Mucosa of stomach (tissue), 1 donor: ENCODE data around the gene NEK3.
"Not testable (repeated sequence)": the region's sequence is repeated elsewhere in the genome, so short reads cannot be mapped to it uniquely, and the experiment has no call there.

ENCODE experiments used
- H3K27me3 ChIP-seq: one replicate; pipeline ENCODE4 v1.7.0; 2013; ENCODE audit warnings: mild to moderate bottlenecking, low read length; ENCODE audit not compliant: control insufficient read depth, insufficient read depth
- H3K36me3 ChIP-seq: one replicate; pipeline ENCODE4 v1.7.0; 2013; ENCODE audit warnings: low read length; ENCODE audit not compliant: control insufficient read depth, insufficient read depth
- H3K4me1 ChIP-seq: one replicate; pipeline ENCODE4 v1.7.0; 2013; ENCODE audit warnings: mild to moderate bottlenecking, low read length; ENCODE audit not compliant: control insufficient read depth, insufficient read depth
- H3K4me3 ChIP-seq: one replicate; pipeline ENCODE4 v1.7.0; 2013; ENCODE audit warnings: low read length
- H3K9ac ChIP-seq: one replicate; pipeline ENCODE4 v1.7.0; 2013; ENCODE audit warnings: mild to moderate bottlenecking, low read length, moderate library complexity
- H3K9me3 ChIP-seq: one replicate; pipeline ENCODE4 v1.7.0; 2013; ENCODE audit warnings: mild to moderate bottlenecking, low read length, moderate library complexity; ENCODE audit not compliant: control insufficient read depth
- donor health status: Pancreatic carcinoma.

Gene NEK3

DNA sequence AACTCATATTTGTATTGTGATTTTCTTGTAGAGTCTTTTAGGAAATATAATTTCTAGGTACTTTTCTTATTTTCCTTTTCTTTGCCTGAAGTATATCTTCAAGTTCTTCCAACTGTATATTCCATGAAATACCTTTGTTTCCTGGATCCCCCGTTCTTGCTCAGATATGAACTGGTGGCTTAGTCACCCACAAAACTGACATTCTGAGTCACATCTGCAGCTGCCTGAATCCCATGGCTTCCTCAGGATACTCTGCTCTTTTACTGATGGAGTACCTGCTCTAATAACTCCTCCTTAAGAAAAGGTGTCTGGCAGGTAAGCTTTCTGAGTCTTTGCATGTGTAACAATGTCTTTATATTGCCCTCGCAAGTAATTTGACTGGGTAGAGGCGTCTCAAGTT is 4.5 kb upstream of the NEK3 start:
- not testable (repeated sequence) for H3K27me3 ChIP-seq, H3K4me1 ChIP-seq, H3K9ac ChIP-seq, H3K36me3 ChIP-seq, H3K9me3 ChIP-seq, H3K4me3 ChIP-seq

DNA sequence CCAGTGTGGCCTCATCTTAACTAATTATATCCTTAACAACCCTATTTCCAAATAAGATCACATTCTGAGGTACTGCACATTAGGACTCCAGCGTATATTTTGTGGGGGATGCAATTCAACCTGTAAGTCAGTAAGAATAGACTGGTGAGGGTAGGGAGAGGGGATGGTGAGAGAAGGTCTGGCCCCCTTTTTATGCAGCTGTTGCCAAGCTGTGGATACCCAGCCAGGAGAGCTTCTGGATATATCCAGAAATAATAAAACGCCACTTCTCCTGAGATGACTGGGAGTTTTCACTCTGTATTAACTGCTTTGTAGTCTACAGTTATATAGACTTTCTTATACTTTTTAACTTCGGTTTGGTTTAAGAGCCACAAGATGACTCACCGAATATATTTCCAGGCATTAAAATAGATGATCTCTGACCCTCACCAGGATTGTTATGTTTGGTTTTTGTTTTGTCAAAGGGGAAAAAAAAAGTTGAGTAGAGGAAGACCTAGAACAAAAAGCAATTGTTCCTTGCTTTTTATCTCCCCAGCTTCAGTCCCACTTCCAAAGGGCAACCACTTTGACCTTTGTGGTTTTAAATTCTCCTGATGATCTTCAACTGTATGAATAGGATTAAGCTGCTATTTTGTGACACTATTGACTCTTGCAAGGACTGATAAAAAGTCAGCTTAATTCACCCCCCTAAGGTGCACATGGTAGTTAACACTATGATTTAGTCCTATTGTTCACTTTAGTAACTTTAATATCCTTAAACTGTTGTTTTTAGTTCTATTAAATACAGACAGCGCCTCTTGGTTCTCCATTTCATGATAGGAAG is 3.1 kb upstream of the NEK3 start:
- H3K4me1 ChIP-seq: no peaks in the 10 kb centered on the region
- H3K9me3 ChIP-seq: no peaks in the 10 kb centered on the region
- H3K4me3 ChIP-seq: no peak overlapping the region
- no peaks in the 10 kb centered on the region for H3K27me3 ChIP-seq
- no peaks in the 10 kb centered on the region for H3K36me3 ChIP-seq
- no peak overlapping the region for H3K9ac ChIP-seq

DNA sequence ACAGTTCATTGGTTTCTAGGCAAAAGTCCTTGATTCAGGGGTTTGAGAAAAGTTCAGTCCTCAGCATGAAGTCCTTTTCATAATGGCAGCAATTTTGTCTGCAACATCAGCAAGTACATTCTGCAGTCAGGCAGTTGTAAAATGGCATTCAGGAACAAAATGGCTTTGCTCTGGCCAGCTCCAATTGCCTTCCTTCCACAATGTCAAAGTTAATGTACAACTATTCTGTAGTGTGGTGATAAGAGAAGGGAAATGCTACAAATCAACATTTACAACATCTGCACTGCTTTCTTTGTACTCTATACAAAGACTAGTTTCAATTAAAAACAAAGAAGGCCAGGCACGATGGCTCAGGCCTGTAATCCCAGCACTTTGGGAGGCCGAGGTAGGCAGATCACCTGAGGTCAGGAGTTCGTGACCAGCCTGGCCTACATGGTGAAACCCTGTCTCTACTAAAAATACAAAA is 1.8 kb upstream of the NEK3 start:
- no peak overlapping the region for H3K9ac ChIP-seq
- H3K27me3 ChIP-seq: no peaks in the 10 kb centered on the region
- H3K36me3 ChIP-seq: no peaks in the 10 kb centered on the region
- H3K9me3 ChIP-seq: no peaks in the 10 kb centered on the region
- H3K4me3 ChIP-seq: no peak overlapping the region
- H3K4me1 ChIP-seq: peaks cover 5% of the 10 kb centered on the region

DNA sequence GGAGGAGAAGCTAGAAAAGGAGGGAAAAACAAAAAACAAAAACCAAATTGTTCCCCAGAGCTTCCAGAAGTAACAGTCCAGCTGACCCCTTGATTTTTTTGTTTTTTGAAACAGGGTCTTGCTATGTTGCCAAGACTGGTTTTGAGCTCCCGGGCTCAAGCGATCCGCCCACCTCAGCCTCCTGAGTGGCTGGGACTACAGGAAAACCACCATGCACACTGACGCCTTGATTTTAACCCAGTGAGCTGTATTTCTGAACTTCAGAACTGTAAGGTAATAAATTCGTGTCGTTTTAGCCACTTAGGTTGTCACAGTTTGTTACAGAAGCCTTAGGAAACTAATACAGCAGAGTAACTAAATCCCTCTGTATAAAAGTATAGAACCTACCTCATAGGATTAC is 1.1 kb upstream of the NEK3 start:
- no peak overlapping the region for H3K4me3 ChIP-seq
- no peaks in the 10 kb centered on the region for H3K27me3 ChIP-seq
- H3K36me3 ChIP-seq: no peaks in the 10 kb centered on the region
- H3K9me3 ChIP-seq: no peaks in the 10 kb centered on the region
- peaks cover 5% of the 10 kb centered on the region for H3K4me1 ChIP-seq
- H3K9ac ChIP-seq: no peak overlapping the region

DNA sequence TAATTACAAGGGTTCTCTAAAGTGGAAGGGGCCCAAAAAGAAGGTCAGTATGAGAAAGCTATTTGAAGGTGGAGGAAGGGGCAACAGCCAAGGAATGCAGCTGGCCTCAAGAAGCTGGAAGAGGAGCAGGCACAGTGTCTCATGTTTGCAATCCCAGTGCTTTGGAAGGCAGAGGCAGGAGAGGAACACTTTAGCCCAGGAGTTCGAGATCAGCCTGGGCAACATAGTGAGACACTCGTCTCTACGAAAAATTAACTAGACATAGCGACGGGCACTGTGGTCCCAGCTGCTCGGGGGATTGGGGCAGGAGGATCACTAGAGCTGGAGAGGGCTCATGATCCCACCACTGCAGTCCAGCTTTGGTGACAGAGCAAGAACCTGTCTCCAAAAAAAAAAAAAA is 656 bp upstream of the NEK3 start:
- Histone ChIP-seq H3K36me3 (no peaks in the 10 kb centered on the region), H3K27me3 (no peaks in the 10 kb centered on the region), H3K4me1 (peaks cover 5% of the 10 kb centered on the region), H3K9ac (peak overlapping the region; percentile 86), H3K9me3 (no peaks in the 10 kb centered on the region), H3K4me3 (peak overlapping the region; percentile 21)

DNA sequence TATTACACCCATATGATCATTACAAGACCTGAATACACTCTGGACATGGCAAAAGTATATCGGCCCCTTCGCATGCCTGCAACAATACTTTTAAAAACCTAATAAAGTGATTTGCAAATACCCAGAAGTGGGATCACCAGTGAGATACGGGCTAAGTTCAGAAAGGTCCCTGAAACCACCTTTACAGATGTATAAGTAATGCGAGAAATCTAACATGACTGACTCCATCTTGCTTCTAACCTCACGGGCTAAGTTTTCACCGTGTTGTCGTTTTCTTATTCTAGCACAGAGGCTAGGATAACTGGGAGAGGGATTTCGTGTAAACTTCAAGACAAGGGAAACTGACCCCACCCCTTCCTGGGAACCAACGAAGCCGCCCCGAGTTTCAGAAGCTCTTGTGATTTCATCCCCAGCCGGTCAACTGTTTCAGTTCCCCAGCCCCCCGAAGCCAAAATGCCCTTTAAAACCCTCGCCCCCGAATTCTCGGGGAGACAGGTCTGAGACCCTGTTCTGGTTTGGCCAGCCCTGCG is 703 bp downstream of the NEK3 start:
- Histone ChIP-seq H3K27me3 (no peaks in the 10 kb centered on the region), H3K9me3 (no peaks in the 10 kb centered on the region), H3K4me1 (peaks cover 5% of the 10 kb centered on the region), H3K9ac (peak overlapping the region; percentile 86), H3K4me3 (peak overlapping the region; percentile 21), H3K36me3 (no peaks in the 10 kb centered on the region)

DNA sequence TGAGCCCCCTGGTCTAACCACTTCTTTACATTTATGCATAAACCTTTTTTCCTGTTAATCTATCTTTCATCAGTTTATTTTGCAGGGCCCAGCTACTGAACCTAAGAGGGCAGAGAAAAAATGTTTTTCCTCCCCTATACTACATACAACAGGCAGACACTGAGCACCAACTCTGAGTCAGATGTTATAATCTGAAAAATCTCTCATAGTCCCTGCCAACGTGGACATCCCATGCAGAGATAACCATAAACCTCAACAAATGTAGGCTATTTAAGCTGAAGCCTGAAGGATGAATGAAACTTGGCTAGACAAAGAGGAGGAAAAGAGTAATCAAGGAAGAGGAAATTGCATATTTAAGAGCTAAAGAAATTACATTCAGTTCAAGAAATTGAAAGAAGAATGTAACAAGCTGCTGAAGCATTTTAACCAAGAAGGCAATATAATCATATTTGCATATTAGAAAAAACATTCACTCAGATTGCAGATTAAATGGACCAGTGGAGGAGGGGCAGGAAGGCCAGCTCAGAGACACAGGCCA is 2.6 kb downstream of the NEK3 start:
- Histone ChIP-seq H3K36me3 (peaks cover under 1% of the 10 kb centered on the region), H3K9me3 (no peaks in the 10 kb centered on the region), H3K27me3 (no peaks in the 10 kb centered on the region), H3K4me3 (no peak overlapping the region), H3K4me1 (peaks cover 5% of the 10 kb centered on the region), H3K9ac (no peak overlapping the region)

DNA sequence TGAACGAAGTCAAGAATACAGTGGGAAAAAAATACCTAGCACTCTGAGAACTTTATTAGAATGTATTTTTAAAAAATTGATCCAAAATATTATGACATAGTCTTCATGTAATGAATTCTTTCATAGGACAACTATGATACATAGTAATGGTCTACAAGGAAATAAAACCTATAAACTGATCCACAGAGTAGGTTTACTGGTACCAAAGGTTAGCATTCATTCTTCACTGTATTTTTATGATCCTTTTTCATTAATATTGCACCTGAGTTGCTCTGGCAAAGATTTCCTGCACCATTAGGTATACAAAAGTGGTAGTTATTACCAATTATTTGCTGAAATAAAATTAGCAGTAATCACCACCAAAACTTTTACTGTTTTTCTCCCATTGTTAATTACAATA is 4.2 kb downstream of the NEK3 start:
- Histone ChIP-seq H3K27me3 (no peaks in the 10 kb centered on the region), H3K4me1 (peaks cover 5% of the 10 kb centered on the region), H3K36me3 (peaks cover 5% of the 10 kb centered on the region), H3K9ac (no peak overlapping the region), H3K4me3 (no peak overlapping the region), H3K9me3 (no peaks in the 10 kb centered on the region)

DNA sequence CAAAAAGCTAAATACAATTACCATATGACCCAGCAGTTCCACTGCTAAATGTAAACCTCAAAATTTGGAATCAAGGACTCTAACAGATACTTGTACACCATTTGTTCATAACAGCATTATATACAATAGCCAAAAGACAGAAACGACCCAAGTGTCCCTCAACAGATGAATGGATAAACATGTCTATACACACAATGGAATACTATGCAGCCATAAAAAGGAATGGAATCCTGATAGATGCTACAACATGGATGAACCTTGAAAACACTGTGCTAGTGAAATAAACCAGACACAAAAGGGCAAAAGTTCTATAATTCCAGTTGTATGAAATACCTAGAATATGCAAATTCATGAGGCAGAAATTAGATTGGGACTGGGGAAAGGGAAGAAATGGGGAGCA is 12.2 kb downstream of the NEK3 start:
- no peaks in the 10 kb centered on the region for H3K27me3 ChIP-seq
- no peak overlapping the region for H3K9ac ChIP-seq
- H3K36me3 ChIP-seq: peaks cover 5% of the 10 kb centered on the region
- H3K9me3 ChIP-seq: no peaks in the 10 kb centered on the region
- H3K4me3 ChIP-seq: no peak overlapping the region
- no peaks in the 10 kb centered on the region for H3K4me1 ChIP-seq

DNA sequence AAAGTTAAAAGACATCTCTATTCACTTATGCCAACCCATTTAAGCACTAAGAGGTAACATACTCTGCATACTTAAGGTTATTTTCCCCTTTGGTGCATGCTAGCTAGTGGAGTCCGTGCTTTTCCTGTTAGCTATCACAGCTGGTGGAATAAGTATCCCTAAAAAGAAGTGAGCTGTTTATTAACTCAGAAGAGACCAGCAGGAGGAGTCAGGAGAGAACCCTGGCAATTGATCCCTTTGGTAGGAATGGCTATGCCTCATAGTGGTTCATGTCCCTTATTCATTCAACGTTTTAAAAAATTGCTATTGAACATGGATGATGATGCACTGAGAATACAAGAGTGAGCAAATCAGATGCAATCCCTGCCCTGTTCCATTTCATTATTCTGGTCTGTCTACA is 18.1 kb downstream of the NEK3 start:
- Histone ChIP-seq H3K36me3 (peaks cover 6% of the 10 kb centered on the region), H3K9me3 (no peaks in the 10 kb centered on the region), H3K9ac (no peak overlapping the region), H3K4me1 (no peaks in the 10 kb centered on the region), H3K4me3 (no peak overlapping the region), H3K27me3 (no peaks in the 10 kb centered on the region)

DNA sequence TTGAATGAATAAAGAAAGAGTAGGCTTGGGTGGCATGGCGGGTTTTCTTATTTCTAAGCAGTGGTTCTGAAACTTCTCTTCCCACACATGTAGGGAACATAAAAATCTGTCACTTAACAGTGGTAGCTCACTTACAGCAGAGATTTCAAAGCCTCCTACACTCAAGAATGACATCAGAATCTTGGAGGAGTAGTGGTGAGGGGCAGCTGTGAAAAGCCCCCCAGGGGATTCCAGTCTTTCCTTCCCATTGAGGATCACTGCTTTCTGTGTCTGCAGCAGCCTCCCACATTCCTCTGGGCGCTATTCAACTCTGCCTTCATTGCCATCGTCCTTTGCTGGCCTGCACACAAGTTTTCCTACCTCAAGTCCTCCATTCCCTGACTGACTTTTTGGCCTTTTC is 21.9 kb downstream of the NEK3 start:
- no peak overlapping the region for H3K4me3 ChIP-seq
- no peaks in the 10 kb centered on the region for H3K27me3 ChIP-seq
- no peaks in the 10 kb centered on the region for H3K4me1 ChIP-seq
- H3K9ac ChIP-seq: no peak overlapping the region
- H3K36me3 ChIP-seq: peaks cover 6% of the 10 kb centered on the region
- no peaks in the 10 kb centered on the region for H3K9me3 ChIP-seq

DNA sequence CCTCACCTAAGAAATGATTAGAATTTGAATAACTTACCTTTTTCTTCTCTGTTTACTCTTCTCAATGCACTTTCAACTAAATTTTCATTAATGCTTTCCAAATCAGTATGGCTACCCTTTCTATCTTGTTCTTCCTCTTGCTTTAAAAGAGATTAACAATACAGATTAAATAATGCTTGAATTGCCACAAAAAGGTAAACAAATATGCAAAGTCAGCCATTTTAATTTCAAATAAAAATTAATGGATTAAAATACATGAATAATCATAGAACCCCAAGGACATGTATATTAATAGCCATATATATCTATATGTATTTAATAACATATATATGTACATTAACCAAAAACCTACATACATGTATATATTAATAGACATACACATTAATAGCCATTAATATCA is 22.6 kb downstream of the NEK3 start:
- Histone ChIP-seq H3K9me3 (no peaks in the 10 kb centered on the region), H3K36me3 (peaks cover 6% of the 10 kb centered on the region), H3K4me1 (no peaks in the 10 kb centered on the region), H3K4me3 (no peak overlapping the region), H3K27me3 (no peaks in the 10 kb centered on the region), H3K9ac (no peak overlapping the region)
